IMR-90 (cell line): ENCODE results near the gene EAF1. TPM values are rescaled to one million over a fixed set of nuclear protein-coding genes. Genes with fewer than 3 reads are reported as not detected.

Experiments
- ATAC-seq: fragments of 200-7000 bp; cut with Tn5 transposase; 2 replicates; pipeline ENCODE4 v1.9.1; 2020; ENCODE audit warnings: low read depth, mild to moderate bottlenecking, moderate library complexity
- BruUV-seq: library from RNA; stranded (reverse); fragments of 400-500 nt; replicated peaks from 2 replicates; lab custom pipeline; 2021; lab: Mats Ljungman, UMichigan
- CTCF ChIA-PET: fragments of 300-600 bp; formaldehyde crosslinking; extraction: SDS; loops from one replicate; lab custom pipeline; 2021; ENCODE audit warnings: antibody characterized with exemption; lab: Yijun Ruan, JAX
- POLR2A ChIA-PET: fragments of 300-600 bp; sonication (Branson Sonifier 250); formaldehyde crosslinking; loops from one replicate; lab custom pipeline; 2022; ENCODE audit warnings: antibody characterized with exemption; ENCODE audit not compliant: unreplicated experiment; lab: Charles Lee
- DNase-seq: peaks from one replicate; pipeline ENCODE4 v3.0.0; 2013
- H2AFZ ChIP-seq: replicated peaks from 2 replicates; pipeline ENCODE3; 2013; ENCODE audit warnings: low read length, mild to moderate bottlenecking; ENCODE audit not compliant: poor library complexity
- H2AK5ac ChIP-seq: 2 replicates; pipeline ENCODE4 v1.6.1; 2013; ENCODE audit warnings: low read depth, low read length, inconsistent platforms
- H2AK9ac ChIP-seq: replicated peaks from 2 replicates; pipeline ENCODE3; 2013; ENCODE audit warnings: mild to moderate bottlenecking, low read depth, low read length, moderate library complexity; ENCODE audit not compliant: poor library complexity
- H2BK120ac ChIP-seq: 2 replicates; pipeline ENCODE4 v1.6.1; 2013; ENCODE audit warnings: low read depth, low read length, inconsistent platforms
- H2BK15ac ChIP-seq: 3 replicates; pipeline ENCODE4 v1.6.1; 2013; ENCODE audit warnings: low read depth, low read length, inconsistent platforms
- H2BK20ac ChIP-seq: 2 replicates; pipeline ENCODE4 v1.6.1; 2013; ENCODE audit warnings: low read depth, mild to moderate bottlenecking, inconsistent platforms, low read length, moderate library complexity
- H2BK5ac ChIP-seq: 2 replicates; pipeline ENCODE4 v1.6.1; 2013; ENCODE audit warnings: mild to moderate bottlenecking, low read depth, low read length, inconsistent platforms; ENCODE audit not compliant: poor library complexity, severe bottlenecking
- H3K14ac ChIP-seq: replicated peaks from 2 replicates; pipeline ENCODE4 v1.6.1; 2013; ENCODE audit warnings: low read depth, low read length, inconsistent platforms
- H3K18ac ChIP-seq: 2 replicates; pipeline ENCODE4 v1.6.1; 2013; ENCODE audit warnings: low read depth, low read length, control low read depth
- H3K23ac ChIP-seq: 2 replicates; pipeline ENCODE4 v1.6.1; 2013; ENCODE audit warnings: low read depth, low read length, inconsistent platforms
- H3K27ac ChIP-seq: 2 replicates; pipeline ENCODE4 v1.5.1; 2013; ENCODE audit warnings: mild to moderate bottlenecking, control low read depth, low read length; ENCODE audit not compliant: insufficient read depth
- H3K27me3 ChIP-seq: 2 replicates; pipeline ENCODE4 v1.6.1; 2013; ENCODE audit warnings: low read length; ENCODE audit not compliant: control insufficient read depth, insufficient read depth
- H3K36me3 ChIP-seq: 2 replicates; pipeline ENCODE4 v1.6.1; 2013; ENCODE audit warnings: low read length, mixed read lengths; ENCODE audit not compliant: control insufficient read depth, insufficient read depth
- H3K4ac ChIP-seq: 2 replicates; pipeline ENCODE4 v1.6.1; 2013; ENCODE audit warnings: low read depth, low read length, inconsistent platforms
- H3K4me1 ChIP-seq: 2 replicates; pipeline ENCODE4 v1.6.1; 2013; ENCODE audit warnings: low read length, mixed read lengths; ENCODE audit not compliant: control insufficient read depth, insufficient read depth
- H3K4me2 ChIP-seq: 2 replicates; pipeline ENCODE4 v1.6.1; 2013; ENCODE audit warnings: low read depth, mild to moderate bottlenecking, control low read depth, low read length, moderate library complexity
- H3K4me3 ChIP-seq: 2 replicates; pipeline ENCODE4 v1.5.1; 2013; ENCODE audit warnings: low read depth, mild to moderate bottlenecking, control low read depth, low read length, moderate library complexity; ENCODE audit not compliant: insufficient read depth
- H3K56ac ChIP-seq: 2 replicates; pipeline ENCODE4 v1.6.1; 2013; ENCODE audit warnings: low read length, inconsistent platforms; ENCODE audit not compliant: insufficient read depth; ENCODE audit errors: extremely low read depth
- H3K79me1 ChIP-seq, 2 experiments: 2 replicates each; pipeline ENCODE4 v1.6.1; 2013; ENCODE audit warnings: low read length in 2 of 2, inconsistent platforms in 1 of 2, low read depth in 1 of 2
- H3K9ac ChIP-seq: 2 replicates; pipeline ENCODE4 v1.6.1; 2013; ENCODE audit warnings: low read depth, low read length, control low read depth
- H3K9me1 ChIP-seq: 2 replicates; pipeline ENCODE4 v1.6.1; 2013; ENCODE audit warnings: low read length, inconsistent platforms; ENCODE audit not compliant: insufficient read depth
- H3K9me3 ChIP-seq: 2 replicates; pipeline ENCODE4 v1.6.1; 2013; ENCODE audit warnings: low read length; ENCODE audit not compliant: control insufficient read depth, insufficient read depth
- H4K20me1 ChIP-seq: 2 replicates; pipeline ENCODE4 v1.6.1; 2013; ENCODE audit warnings: low read length, inconsistent platforms; ENCODE audit not compliant: insufficient read depth
- H4K5ac ChIP-seq: 2 replicates; pipeline ENCODE4 v1.6.1; 2013; ENCODE audit warnings: mild to moderate bottlenecking, low read depth, low read length, control low read depth
- H4K8ac ChIP-seq, 2 experiments: 2 replicates each; pipeline ENCODE4 v1.6.1; 2013; ENCODE audit warnings: low read depth in 2 of 2, low read length in 2 of 2, control low read depth in 1 of 2, inconsistent platforms in 1 of 2
- H4K91ac ChIP-seq: 2 replicates; pipeline ENCODE4 v1.6.1; 2013; ENCODE audit warnings: low read depth, low read length, inconsistent platforms; ENCODE audit not compliant: insufficient read depth
- BHLHE40 ChIP-seq: fragments of 150-350 bp; IDR thresholded peaks from 2 replicates; pipeline ENCODE4 v1.6.1; 2016; ENCODE audit warnings: mild to moderate bottlenecking, low read depth, low read length
- CHD1 ChIP-seq: IDR thresholded peaks from 2 replicates; pipeline ENCODE4 v1.6.1; 2012; ENCODE audit warnings: low read depth, low read length, improper control_type of control experiment
- CTCF ChIP-seq: conservative IDR thresholded peaks from 2 replicates; pipeline ENCODE4 v1.5.1; 2012; ENCODE audit warnings: mild to moderate bottlenecking, low read depth, low read length, improper control_type of control experiment
- ELK1 ChIP-seq: fragments of 150-350 bp; IDR thresholded peaks from 2 replicates; pipeline ENCODE4 v1.6.1; 2016; ENCODE audit warnings: low read depth, mild to moderate bottlenecking, low read length, moderate library complexity, borderline replicate concordance
- FOS ChIP-seq: fragments of 150-350 bp; IDR thresholded peaks from 2 replicates; pipeline ENCODE4 v1.6.1; 2016; ENCODE audit warnings: low read depth, low read length
- MAFK ChIP-seq: IDR thresholded peaks from 2 replicates; pipeline ENCODE4 v1.6.1; 2012; ENCODE audit warnings: low read depth, low read length, improper control_type of control experiment
- MAZ ChIP-seq: IDR thresholded peaks from 2 replicates; pipeline ENCODE4 v1.6.1; 2012; ENCODE audit warnings: low read depth, mild to moderate bottlenecking, low read length, improper control_type of control experiment, moderate library complexity, borderline replicate concordance
- POLR2A ChIP-seq: IDR thresholded peaks from 2 replicates; pipeline ENCODE4 v1.6.1; 2012; ENCODE audit warnings: mild to moderate bottlenecking, low read depth, low read length
- RCOR1 ChIP-seq: IDR thresholded peaks from 2 replicates; pipeline ENCODE4 v1.6.1; 2012; ENCODE audit warnings: mild to moderate bottlenecking, low read length, improper control_type of control experiment; ENCODE audit not compliant: insufficient replicate concordance
- RFX5 ChIP-seq: IDR thresholded peaks from 2 replicates; pipeline ENCODE4 v1.8.0; 2012; ENCODE audit warnings: low read depth, mild to moderate bottlenecking, low read length, moderate library complexity
- SMC3 ChIP-seq: fragments of 150-350 bp; IDR thresholded peaks from 2 replicates; pipeline ENCODE4 v1.6.1; 2016; ENCODE audit warnings: low read depth, mild to moderate bottlenecking, antibody characterized with exemption, low read length, moderate library complexity
- USF2 ChIP-seq: fragments of 150-350 bp; IDR thresholded peaks from 2 replicates; pipeline ENCODE4 v1.6.1; 2017; ENCODE audit warnings: mild to moderate bottlenecking, antibody characterized with exemption, low read length, low read depth
- WGBS, 2 experiments: methylation state at CpG; one replicate each; pipeline versions ENCODE4 v1.1.5 to v1.1.7; 2013; ENCODE audit warnings: missing lambda C conversion rate in 2 of 2; ENCODE audit not compliant: insufficient read length in 1 of 2; ENCODE audit errors: extremely low coverage in 2 of 2; 5-methylcytosine and 5-hydroxymethylcytosine counted together
- dilution Hi-C: fragments of 300-500 bp; cut with HindIII; formaldehyde crosslinking; loops from one replicate; pipeline ENCODE4 v1.14.3; 2018; ENCODE audit warnings: low sequenced_read_pairs; ENCODE audit not compliant: unreplicated experiment
- in situ Hi-C: fragments of 300-500 bp; cut with MboI; formaldehyde crosslinking; loops from 3 replicates; pipeline ENCODE4 v1.14.3; 2019; ENCODE audit warnings: low sequenced_read_pairs, inconsistent platforms, mixed read lengths
- intact Hi-C: fragments of 100-400 bp; cut with micrococcal nuclease; formaldehyde crosslinking; loops from 2 replicates; pipeline ENCODE4 v1.10.0; 2022
- polyA plus RNA-seq, 3 experiments: library from polyadenylated mRNA; depleted of rRNA; stranded (reverse); fragments of >200 nt; gene quantifications; 2 replicates each; pipeline ENCODE4 v1.2.3, GENCODE V29; 2012; ENCODE audit warnings: low replicate concordance in 1 of 3
- total RNA-seq: library from RNA; depleted of rRNA; stranded (reverse); fragments of >200 nt; gene quantifications from 2 replicates; pipeline ENCODE4 v1.2.3, GENCODE V29; 2012

The EAF1 gene
- total and polyA plus RNA-seq, 2 of the 4 experiments (the other 2 are of a cell fraction) = 7.0 to 21.3 TPM

GRCh38 chr3:15475161-15475560, 47.8 kb downstream of the EAF1 start:
- no peak overlapping the region for H4K8ac ChIP-seq
- no peak overlapping the region for H3K4me3 ChIP-seq
- H4K5ac ChIP-seq = no peak overlapping the region
- in situ Hi-C loops = no loop called here
- no peak overlapping the region for H3K18ac ChIP-seq
- H2BK5ac ChIP-seq = no peak overlapping the region
- DNase-seq (no peak), ATAC-seq (no peak)
- POLR2A ChIA-PET = no interaction called here
- H3K9me1 ChIP-seq = no peaks in the 10 kb centered on the region
- H2AK9ac ChIP-seq = no peak overlapping the region
- no peak overlapping the region for H3K14ac ChIP-seq
- no CpG with 5 or more reads among the region's 5 CpGs for WGBS, 2 experiments
- no peak for TF ChIP-seq RFX5
- TF ChIP-seq USF2 = no peak
- TF ChIP-seq SMC3 = no peak
- no peak for TF ChIP-seq MAZ
- no peak for TF ChIP-seq CTCF
- TF ChIP-seq RCOR1 = no peak
- TF ChIP-seq POLR2A = no peak
- no peak for TF ChIP-seq MAFK
- TF ChIP-seq FOS = no peak
- TF ChIP-seq ELK1 = no peak
- TF ChIP-seq BHLHE40 = no peak
- no peak for TF ChIP-seq CHD1
- no peaks in the 10 kb centered on the region for H3K4me1 ChIP-seq
- no TSS peak for BruUV-seq
- CTCF ChIA-PET = no interaction called here
- no peak overlapping the region for H3K27ac ChIP-seq
- H4K20me1 ChIP-seq = no peaks in the 10 kb centered on the region
- H3K56ac ChIP-seq = no peak overlapping the region
- intact Hi-C loops = no loop called here
- no peak overlapping the region for H4K91ac ChIP-seq
- no peak overlapping the region for H2AK5ac ChIP-seq
- no peak overlapping the region for H3K9ac ChIP-seq
- H3K4me2 ChIP-seq = no peak overlapping the region
- dilution Hi-C loops = no loop called here
- H3K9me3 ChIP-seq = no peaks in the 10 kb centered on the region
- no peak overlapping the region for H2AFZ ChIP-seq
- no peak overlapping the region for H2BK20ac ChIP-seq
- no peak overlapping the region for H3K23ac ChIP-seq
- H2BK15ac ChIP-seq = no peak overlapping the region
- H3K36me3 ChIP-seq = no peaks in the 10 kb centered on the region
- H2BK120ac ChIP-seq = no peak overlapping the region
- no peaks in the 10 kb centered on the region for H3K79me1 ChIP-seq
- H3K27me3 ChIP-seq = no peaks in the 10 kb centered on the region; the same call in 1 of the 2 replicates
- H3K4ac ChIP-seq = no peak overlapping the region
